CD14-positive monocyte (primary cell): ENCODE data around the gene HLA-DOA. TPM values are rescaled to one million over a fixed set of nuclear protein-coding genes. Genes with fewer than 3 reads are reported as not detected.

Source experiments
- DNase-seq, 3 donors: peaks; one replicate each; pipeline ENCODE4 v3.0.0-alpha.2; 2011 to 2022
- H2AFZ ChIP-seq: 2 replicates; pipeline ENCODE4 v1.6.0; 2012; ENCODE audit warnings: mild to moderate bottlenecking, low read depth, low read length, inconsistent platforms; ENCODE audit not compliant: insufficient read depth, poor library complexity, severe bottlenecking
- H3K27ac ChIP-seq, 2 donors: 1 replicate in 1 of 2; 2 replicates in 1 of 2; pipeline ENCODE4 v1.5.1; 2012 to 2013; ENCODE audit warnings: low read length in 2 of 2, control low read depth in 1 of 2, inconsistent platforms in 1 of 2, low read depth in 1 of 2, mild to moderate bottlenecking in 1 of 2
- H3K27me3 ChIP-seq, 2 donors: one replicate each; pipeline versions ENCODE4 v1.6.0 to v1.6.1; 2011 to 2013; ENCODE audit warnings: low read length in 2 of 2; ENCODE audit not compliant: control insufficient read depth in 2 of 2, insufficient read depth in 2 of 2
- H3K36me3 ChIP-seq, 2 donors: replicated peaks in 1 of 2; 1 replicate in 1 of 2; 2 replicates in 1 of 2; pipeline versions ENCODE4 v1.5.1 to v1.6.1; 2012 to 2013; ENCODE audit warnings: low read length in 2 of 2, control low read depth in 1 of 2, inconsistent platforms in 1 of 2, mild to moderate bottlenecking in 1 of 2; ENCODE audit not compliant: insufficient read depth in 2 of 2, control insufficient read depth in 1 of 2
- H3K4me1 ChIP-seq, 2 donors: 1 replicate in 1 of 2; 2 replicates in 1 of 2; pipeline versions ENCODE4 v1.5.1 to v1.6.1; 2012 to 2013; ENCODE audit warnings: low read length in 2 of 2, control low read depth in 1 of 2, inconsistent platforms in 1 of 2, mild to moderate bottlenecking in 1 of 2, moderate library complexity in 1 of 2; ENCODE audit not compliant: insufficient read depth in 2 of 2, control insufficient read depth in 1 of 2
- H3K4me2 ChIP-seq: replicated peaks from 2 replicates; pipeline ENCODE3; 2012; ENCODE audit warnings: low read length, moderate library complexity, mild to moderate bottlenecking; ENCODE audit not compliant: poor library complexity, severe bottlenecking; ENCODE audit errors: extremely low read depth
- H3K4me3 ChIP-seq, 3 experiments: fragments of 200-600 bp in 1 of 3; sonication (generic) in 1 of 3; replicated peaks in 1 of 3; 1 replicate in 2 of 3; 2 replicates in 1 of 3; pipeline ENCODE4 v1.5.1; 2011 to 2013; ENCODE audit warnings: low read length in 3 of 3, mild to moderate bottlenecking in 3 of 3, control low read depth in 2 of 3, low read depth in 2 of 3, inconsistent platforms in 1 of 3, moderate library complexity in 1 of 3
- H3K79me2 ChIP-seq: 2 replicates; pipeline ENCODE4 v1.6.0; 2012; ENCODE audit warnings: mild to moderate bottlenecking, control low read depth, inconsistent platforms, low read length, moderate library complexity; ENCODE audit not compliant: insufficient read depth
- H3K9ac ChIP-seq: 2 replicates; pipeline ENCODE4 v1.6.0; 2017; ENCODE audit warnings: low read length, mild to moderate bottlenecking; ENCODE audit not compliant: insufficient read depth, poor library complexity, severe bottlenecking
- H3K9me3 ChIP-seq, 2 donors: replicated peaks in 1 of 2; 1 replicate in 1 of 2; 2 replicates in 1 of 2; pipeline versions ENCODE4 v1.5.1 to v1.6.1; 2012 to 2013; ENCODE audit warnings: low read length in 2 of 2, control low read depth in 1 of 2; ENCODE audit not compliant: control insufficient read depth in 1 of 2, insufficient read depth in 1 of 2
- H4K20me1 ChIP-seq: 2 replicates; pipeline ENCODE4 v1.6.0; 2012; ENCODE audit warnings: mild to moderate bottlenecking, low read length, control low read depth, moderate library complexity; ENCODE audit not compliant: insufficient read depth
- H3K27ac Mint-ChIP-seq, 7 donors: one replicate each; pipeline ENCODE4 v1.8.0; 2020; ENCODE audit warnings: mild to moderate bottlenecking in 7 of 7, mixed read lengths in 7 of 7, moderate library complexity in 6 of 7, inconsistent platforms in 2 of 7
- H3K27me3 Mint-ChIP-seq, 3 donors: one replicate each; pipeline ENCODE4 v1.8.0; 2021 to 2022; ENCODE audit warnings: low read depth in 3 of 3, mild to moderate bottlenecking in 3 of 3, mixed read lengths in 3 of 3, moderate library complexity in 3 of 3, inconsistent platforms in 1 of 3
- H3K36me3 Mint-ChIP-seq, 2 donors: one replicate each; pipeline ENCODE4 v1.8.0; 2020; ENCODE audit warnings: mixed read lengths in 2 of 2, inconsistent platforms in 1 of 2, mild to moderate bottlenecking in 1 of 2
- H3K4me1 Mint-ChIP-seq: one replicate; pipeline ENCODE4 v1.8.0; 2020; ENCODE audit warnings: mild to moderate bottlenecking, mixed read lengths
- H3K4me3 Mint-ChIP-seq, 2 donors: one replicate each; pipeline ENCODE4 v1.8.0; 2020; ENCODE audit warnings: mild to moderate bottlenecking in 2 of 2, mixed read lengths in 2 of 2, moderate library complexity in 1 of 2
- H3K9me3 Mint-ChIP-seq, 7 donors: one replicate each; pipeline ENCODE4 v1.8.0; 2020 to 2022; ENCODE audit warnings: mixed read lengths in 7 of 7, mild to moderate bottlenecking in 6 of 7, moderate library complexity in 6 of 7, inconsistent platforms in 2 of 7
- CTCF ChIP-seq: fragments of 200-600 bp; IDR thresholded peaks from one replicate; pipeline ENCODE4 v1.8.0; 2022; ENCODE audit warnings: antibody characterized with exemption, mild to moderate bottlenecking
- WGBS: methylation state at CpG from one replicate; pipeline ENCODE4 v1.1.5; 2013; ENCODE audit warnings: missing lambda C conversion rate; ENCODE audit not compliant: insufficient coverage; 5-methylcytosine and 5-hydroxymethylcytosine counted together
- intact Hi-C, 2 donors: fragments of 100-400 bp; cut with micrococcal nuclease; formaldehyde crosslinking; loops; one replicate each; pipeline versions ENCODE4 v1.15.0 to v1.15.1; 2023
- polyA plus RNA-seq, 3 donors: library from polyadenylated mRNA; depleted of rRNA in 1 of 3; unstranded in 2 of 3; stranded (reverse) in 1 of 3; fragments of 300-500 nt in 2 of 3; fragments of >200 nt in 1 of 3; fragmentation: Illumina TruSeq in 2 of 3; gene quantifications; 1 replicate in 2 of 3; 2 replicates in 1 of 3; pipeline ENCODE4 v1.2.3, GENCODE V29; 2012 to 2021

HLA-DOA gene
- polyA plus RNA-seq, 3 donors, result 2.8 to 15.4 (median 9.1) TPM

DNA sequence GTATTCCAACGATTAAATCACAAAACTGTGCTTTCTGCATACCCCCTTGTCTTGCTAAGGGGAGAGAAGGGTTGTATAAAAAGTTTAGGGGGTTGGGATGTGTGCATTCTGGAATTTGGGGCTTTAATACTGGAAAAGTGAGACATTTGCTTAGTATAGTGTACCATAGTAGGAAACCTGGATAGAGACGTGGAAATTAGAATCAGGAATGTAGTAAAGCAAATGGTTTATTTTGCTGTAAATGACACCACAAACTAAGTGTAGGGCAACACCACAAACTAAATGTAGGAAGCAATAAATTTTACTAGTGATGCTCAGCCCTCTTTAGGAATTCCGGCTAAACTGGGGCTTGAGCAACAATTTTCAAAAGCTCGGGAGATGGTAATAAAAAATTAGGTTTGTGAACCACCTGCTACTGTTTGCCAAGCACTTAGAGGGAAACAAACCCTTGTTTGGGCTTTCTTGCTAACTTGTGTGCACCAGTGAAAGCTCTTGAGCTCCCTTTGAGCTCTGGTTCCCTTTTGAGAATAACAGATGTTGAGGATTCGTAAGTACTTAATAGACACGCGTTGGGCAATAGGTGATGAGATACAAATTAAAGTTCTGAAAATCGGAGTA, 27.2 kb downstream of the HLA-DOA start:
- Mint-ChIP-seq H3K9me3 (no peaks in the 10 kb centered on the region), H3K27ac (peak overlapping the region in 5 of 7 donors; percentile 14 to 77 (median 46)), H3K27me3 (peaks cover 0 to 2% (median 0%) of the 10 kb centered on the region in 3 donors), H3K4me1 (peaks cover 29% of the 10 kb centered on the region), H3K36me3 (peaks cover 48 to 62% of the 10 kb centered on the region in 2 donors), H3K4me3 (no peak overlapping the region)
- WGBS, result 62% methylated on average over 4 of the region's 8 CpGs
- Histone ChIP-seq H4K20me1 (peaks cover 76% of the 10 kb centered on the region), H3K4me1 (peaks cover 3 to 13% of the 10 kb centered on the region in 2 donors), H3K4me2 (no peak overlapping the region), H2AFZ (no peak overlapping the region), H3K27me3 (no peaks in the 10 kb centered on the region), H3K9ac (no peak overlapping the region), H3K36me3 (peaks cover 49 to 59% of the 10 kb centered on the region in 2 donors), H3K79me2 (peaks cover 23% of the 10 kb centered on the region), H3K9me3 (no peaks in the 10 kb centered on the region), H3K4me3 (no peak overlapping the region), H3K27ac (no peak overlapping the region)
- no peak for TF ChIP-seq CTCF
- intact Hi-C loops, result no loop called here
- DNase-seq, result no peak

- Histone ChIP-seq H3K79me2 (peaks cover 39% of the 10 kb centered on the region), H3K4me1 (peaks cover 15 to 29% of the 10 kb centered on the region in 2 donors), H3K27ac (no peak overlapping the region), H3K9me3 (no peaks in the 10 kb centered on the region), H3K4me3 (no peak overlapping the region), H3K4me2 (no peak overlapping the region), H3K36me3 (peaks cover 65 to 75% of the 10 kb centered on the region in 2 donors), H3K27me3 (no peaks in the 10 kb centered on the region), H2AFZ (no peak overlapping the region), H3K9ac (no peak overlapping the region), H4K20me1 (peaks cover 92% of the 10 kb centered on the region)
- intact Hi-C loops, result no loop called here
- no peak for TF ChIP-seq CTCF
- Mint-ChIP-seq H3K4me3 (no peak overlapping the region), H3K36me3 (peaks cover 65 to 75% of the 10 kb centered on the region in 2 donors), H3K27me3 (no peaks in the 10 kb centered on the region), H3K27ac (peak overlapping the region in 4 of 7 donors; percentile 26 to 53 (median 36)), H3K9me3 (no peaks in the 10 kb centered on the region), H3K4me1 (peaks cover 46% of the 10 kb centered on the region)
- 84% methylated on average over 8 of the region's 11 CpGs for WGBS
- DNase-seq, result no peak
Measured at GRCh38 chr6:32980488-32981038, 28.8 kb downstream of the HLA-DOA start.
